CD4-positive, alpha-beta T cell treated with Interferon alpha-2 for 1 hour (primary cell): ENCODE measurements around the gene SAMSN1.
"Not testable (repeated sequence)": the region's sequence is repeated elsewhere in the genome, so short reads cannot be mapped to it uniquely, and the experiment has no call there.

Source experiments
- DNase-seq, 2 donors: peaks; one replicate each; pipeline ENCODE4 v3.0.0-alpha.2; 2020 to 2022

The SAMSN1 gene

GRCh38 chr21:14527696-14528652 lies 18.1 kb downstream of the SAMSN1 start:
- DNase-seq: no peak

- DNase-seq: peak in 1 of 2 donors; percentile 53
Observed at GRCh38 chr21:14526836-14527695, 19.0 kb downstream of the SAMSN1 start.

GRCh38 chr21:14526199-14526598 lies 19.9 kb downstream of the SAMSN1 start:
- DNase-seq: no peak

- peak; percentile 57 to 65 for DNase-seq
Observed at GRCh38 chr21:14523234-14523633, 22.9 kb downstream of the SAMSN1 start.

GRCh38 chr21:14522736-14523135 lies 23.4 kb downstream of the SAMSN1 start:
- DNase-seq: no peak

GRCh38 chr21:14520535-14520934 lies 25.6 kb downstream of the SAMSN1 start:
- peak in 1 of 2 donors; percentile 11 for DNase-seq

GRCh38 chr21:14519000-14519399 lies 27.1 kb downstream of the SAMSN1 start:
- DNase-seq: no peak

- no peak for DNase-seq
Observed at GRCh38 chr21:14513804-14514203, 32.3 kb downstream of the SAMSN1 start.

- not testable (repeated sequence) for DNase-seq
Observed at GRCh38 chr21:14506859-14507457, 39.2 kb downstream of the SAMSN1 start.

GRCh38 chr21:14500873-14501272 lies 45.2 kb downstream of the SAMSN1 start:
- no peak for DNase-seq

- DNase-seq: no peak
Observed at GRCh38 chr21:14499316-14499715, 46.8 kb downstream of the SAMSN1 start.

- DNase-seq: no peak
Observed at GRCh38 chr21:14497825-14498224, 48.3 kb downstream of the SAMSN1 start.

- no peak for DNase-seq
Observed at GRCh38 chr21:14495075-14495474, 51.0 kb downstream of the SAMSN1 start.

- DNase-seq: not testable (repeated sequence)
Observed at GRCh38 chr21:14494181-14494580, 51.9 kb downstream of the SAMSN1 start.

GRCh38 chr21:14493731-14494130 lies 52.4 kb downstream of the SAMSN1 start:
- DNase-seq: no peak

- DNase-seq: no peak
Observed at GRCh38 chr21:14492931-14493330, 53.2 kb downstream of the SAMSN1 start.

- DNase-seq: no peak
Observed at GRCh38 chr21:14491269-14491681, 54.8 kb downstream of the SAMSN1 start.

- no peak for DNase-seq
Observed at GRCh38 chr21:14488672-14489204, 57.4 kb downstream of the SAMSN1 start.

- no peak for DNase-seq
Observed at GRCh38 chr21:14487490-14488432, 58.4 kb downstream of the SAMSN1 start.

GRCh38 chr21:14486869-14487268 lies 59.2 kb downstream of the SAMSN1 start:
- no peak for DNase-seq

- DNase-seq: no peak
Observed at GRCh38 chr21:14484188-14485009, 61.7 kb downstream of the SAMSN1 start.
